ENCODE measurements around the gene FOXE3. TPM values are rescaled to one million over a fixed set of nuclear protein-coding genes. Genes with fewer than 3 reads are reported as not detected.
A peak's percentile ranks its signal among the peaks of the same experiment; 100 is the strongest.

The FOXE3 gene
- total RNA-seq, 2 experiments from 2014 or later = not detected

DNA sequence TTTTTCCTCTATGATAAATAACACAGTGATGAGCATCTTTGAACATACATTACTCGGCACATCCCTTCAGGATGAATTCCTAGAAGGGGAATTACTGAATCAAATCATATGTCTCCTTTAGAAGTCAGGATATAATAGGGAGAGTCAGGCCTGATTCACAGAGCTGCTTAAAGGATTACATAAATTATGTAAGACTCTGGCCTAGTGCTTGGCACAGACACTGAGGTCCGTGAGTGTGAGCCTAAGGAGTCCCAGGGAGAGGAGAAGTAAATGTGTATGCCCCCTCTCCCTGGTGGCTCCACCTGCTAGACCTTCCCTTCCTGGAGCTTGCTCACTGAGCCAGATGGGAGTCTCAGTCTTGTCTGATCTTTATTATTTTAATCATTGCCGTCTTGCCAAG is 8.6 kb upstream of the FOXE3 start:
- no peak overlapping the region for H3K27ac Mint-ChIP-seq
- no peak for DNase-seq
- no peaks in the 10 kb centered on the region for H3K9me3 Mint-ChIP-seq
- H3K27me3 Mint-ChIP-seq (ENCODE audit: low read depth) = peaks cover 5% of the 10 kb centered on the region
- no peaks in the 10 kb centered on the region for H3K4me1 Mint-ChIP-seq (ENCODE audit: low read depth)
- no peaks in the 10 kb centered on the region for H3K36me3 Mint-ChIP-seq (ENCODE audit: low read depth)
- no peak overlapping the region for H3K4me3 Mint-ChIP-seq
- intact Hi-C loops (cut with micrococcal nuclease) = no loop called here
- CTCF ChIA-PET = no interaction called here

DNA sequence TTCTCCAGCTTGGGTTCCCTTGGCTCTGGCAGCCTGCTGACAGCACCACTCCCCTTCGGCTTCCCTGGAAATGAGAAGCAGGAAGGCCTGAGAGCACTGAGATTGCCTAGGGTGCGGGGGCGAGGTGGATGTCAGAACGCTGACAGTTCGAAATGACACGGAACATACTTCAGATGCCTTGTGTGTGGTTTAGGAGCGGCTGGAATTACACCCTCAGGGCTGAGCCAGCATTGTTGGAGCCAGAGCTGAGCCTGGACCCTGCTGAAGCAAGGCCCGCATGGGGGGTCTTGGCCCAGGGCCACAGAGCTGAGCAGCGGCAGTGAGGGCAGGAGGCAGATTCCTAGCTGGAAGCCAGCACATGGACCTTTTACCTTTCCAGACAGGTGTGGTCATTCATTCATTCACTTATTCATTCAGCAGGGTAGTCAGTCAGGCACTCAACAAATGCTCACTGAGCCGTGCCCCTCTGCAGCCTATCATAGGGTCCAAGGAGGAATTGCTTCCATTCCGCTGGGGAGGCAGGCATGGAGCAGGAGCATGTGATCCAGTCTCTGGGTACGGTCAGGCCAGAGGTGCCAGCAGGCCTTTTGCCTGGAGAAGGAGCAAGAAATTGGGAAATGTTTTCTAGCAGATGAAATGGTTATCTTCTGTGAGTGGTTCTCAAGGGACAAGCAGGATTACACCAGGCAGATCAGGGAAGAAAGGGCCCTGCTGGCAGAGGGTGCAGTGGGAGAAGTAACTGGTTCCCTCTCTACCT is 6.6 kb upstream of the FOXE3 start:
- Mint-ChIP-seq H3K36me3 (ENCODE audit: low read depth) (no peaks in the 10 kb centered on the region), H3K27me3 (ENCODE audit: low read depth) (peaks cover 9% of the 10 kb centered on the region), H3K4me1 (ENCODE audit: low read depth) (no peaks in the 10 kb centered on the region), H3K9me3 (no peaks in the 10 kb centered on the region), H3K4me3 (no peak overlapping the region), H3K27ac (no peak overlapping the region)
- CTCF ChIA-PET = interaction anchor here (1.0 kb wide), 1 partner anchor 317 kb away, joined by 3 read pairs; no protein-coding TSS in a partner anchor
- no peak for DNase-seq
- intact Hi-C loops (cut with micrococcal nuclease) = no loop called here

DNA sequence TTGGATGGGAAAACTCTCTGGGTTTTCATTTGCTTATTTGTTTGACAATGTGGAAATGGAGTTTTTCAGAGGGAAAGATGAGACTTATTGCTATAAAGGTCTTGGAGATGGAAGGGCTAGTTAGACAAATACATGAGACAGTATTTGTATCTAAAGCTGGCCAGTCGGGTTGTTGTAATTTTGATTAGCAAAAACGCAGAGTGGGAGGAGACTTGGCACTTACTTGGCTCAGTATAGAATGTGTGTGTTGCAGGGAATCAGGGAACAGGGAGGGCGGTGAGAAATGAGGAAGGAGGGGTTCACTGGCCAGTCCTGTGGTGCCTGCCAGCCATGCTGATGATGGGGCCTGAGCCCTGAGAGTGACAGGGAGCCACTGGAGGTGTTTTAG is 6.0 kb upstream of the FOXE3 start:
- no peaks in the 10 kb centered on the region for H3K4me1 Mint-ChIP-seq (ENCODE audit: low read depth)
- H3K36me3 Mint-ChIP-seq (ENCODE audit: low read depth) = no peaks in the 10 kb centered on the region
- H3K9me3 Mint-ChIP-seq = no peaks in the 10 kb centered on the region
- H3K4me3 Mint-ChIP-seq = no peak overlapping the region
- no peak for DNase-seq
- intact Hi-C loops (cut with micrococcal nuclease) = no loop called here
- CTCF ChIA-PET = interaction anchor here (1.0 kb wide), 1 partner anchor 316 kb away, joined by 3 read pairs; no protein-coding TSS in a partner anchor
- H3K27me3 Mint-ChIP-seq (ENCODE audit: low read depth) = peaks cover 11% of the 10 kb centered on the region
- H3K27ac Mint-ChIP-seq = no peak overlapping the region

DNA sequence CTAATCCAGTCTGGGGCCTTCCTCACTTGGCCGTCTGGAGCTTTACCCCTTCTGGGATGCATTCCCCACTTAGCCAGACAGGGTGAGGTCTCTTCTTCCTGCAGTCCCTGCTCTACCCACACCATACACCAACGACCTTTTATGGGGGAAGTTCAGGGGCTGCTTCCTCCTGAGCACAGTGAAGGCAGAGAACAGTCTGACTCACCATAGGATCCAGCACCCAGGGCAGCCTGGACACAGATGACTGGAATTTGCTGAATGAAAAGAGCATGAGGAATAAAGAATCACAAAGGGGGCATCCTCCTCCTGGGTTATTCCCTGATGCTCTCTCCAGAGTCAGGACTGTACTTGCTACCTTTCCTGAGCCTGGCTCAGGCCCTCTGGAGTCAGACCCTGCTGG is 4.6 kb upstream of the FOXE3 start:
- H3K27ac Mint-ChIP-seq = no peak overlapping the region
- CTCF ChIA-PET = interaction anchor here (1.4 kb wide), 1 partner anchor 24 kb away, joined by 3 read pairs; no protein-coding TSS in a partner anchor

DNA sequence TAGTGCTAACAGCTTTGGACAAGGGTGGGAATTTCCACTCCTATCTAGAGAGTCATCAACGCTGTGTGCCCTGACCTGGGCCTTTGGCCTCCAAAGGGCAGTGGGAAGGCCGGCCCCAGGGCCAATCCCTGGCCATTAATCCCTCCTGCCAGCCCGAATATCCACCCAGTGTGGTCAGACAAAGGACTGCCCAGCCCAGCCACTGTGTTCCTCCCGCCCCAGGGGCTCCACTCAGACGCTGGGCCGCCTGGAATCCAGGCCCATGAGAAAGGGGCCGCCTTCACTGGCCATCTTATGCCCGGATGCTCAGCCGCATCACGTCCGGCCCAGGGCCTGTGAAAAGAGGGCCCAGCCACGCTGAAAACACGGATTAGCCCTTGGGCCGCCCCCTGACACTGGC is 3.6 kb upstream of the FOXE3 start:
- H3K27ac Mint-ChIP-seq = no peak overlapping the region
- intact Hi-C loops (cut with micrococcal nuclease) = no loop called here
- no peaks in the 10 kb centered on the region for H3K36me3 Mint-ChIP-seq (ENCODE audit: low read depth)
- DNase-seq = no peak
- no peak overlapping the region for H3K4me3 Mint-ChIP-seq
- H3K4me1 Mint-ChIP-seq (ENCODE audit: low read depth) = peaks cover 5% of the 10 kb centered on the region
- H3K9me3 Mint-ChIP-seq = no peaks in the 10 kb centered on the region
- H3K27me3 Mint-ChIP-seq (ENCODE audit: low read depth) = peaks cover 25% of the 10 kb centered on the region
- CTCF ChIA-PET = interaction anchor here (1.2 to 1.4 kb wide), 2 partner anchors 23 to 24 kb away, joined by 3 read pairs; no protein-coding TSS in a partner anchor

More for the DNA sequence above, 4.6 kb upstream of the FOXE3 start:
- Mint-ChIP-seq H3K4me1 (ENCODE audit: low read depth) (peaks cover under 1% of the 10 kb centered on the region), H3K4me3 (no peak overlapping the region), H3K9me3 (no peaks in the 10 kb centered on the region), H3K27me3 (ENCODE audit: low read depth) (peaks cover 19% of the 10 kb centered on the region), H3K36me3 (ENCODE audit: low read depth) (no peaks in the 10 kb centered on the region)
- DNase-seq = no peak
- intact Hi-C loops (cut with micrococcal nuclease) = no loop called here

DNA sequence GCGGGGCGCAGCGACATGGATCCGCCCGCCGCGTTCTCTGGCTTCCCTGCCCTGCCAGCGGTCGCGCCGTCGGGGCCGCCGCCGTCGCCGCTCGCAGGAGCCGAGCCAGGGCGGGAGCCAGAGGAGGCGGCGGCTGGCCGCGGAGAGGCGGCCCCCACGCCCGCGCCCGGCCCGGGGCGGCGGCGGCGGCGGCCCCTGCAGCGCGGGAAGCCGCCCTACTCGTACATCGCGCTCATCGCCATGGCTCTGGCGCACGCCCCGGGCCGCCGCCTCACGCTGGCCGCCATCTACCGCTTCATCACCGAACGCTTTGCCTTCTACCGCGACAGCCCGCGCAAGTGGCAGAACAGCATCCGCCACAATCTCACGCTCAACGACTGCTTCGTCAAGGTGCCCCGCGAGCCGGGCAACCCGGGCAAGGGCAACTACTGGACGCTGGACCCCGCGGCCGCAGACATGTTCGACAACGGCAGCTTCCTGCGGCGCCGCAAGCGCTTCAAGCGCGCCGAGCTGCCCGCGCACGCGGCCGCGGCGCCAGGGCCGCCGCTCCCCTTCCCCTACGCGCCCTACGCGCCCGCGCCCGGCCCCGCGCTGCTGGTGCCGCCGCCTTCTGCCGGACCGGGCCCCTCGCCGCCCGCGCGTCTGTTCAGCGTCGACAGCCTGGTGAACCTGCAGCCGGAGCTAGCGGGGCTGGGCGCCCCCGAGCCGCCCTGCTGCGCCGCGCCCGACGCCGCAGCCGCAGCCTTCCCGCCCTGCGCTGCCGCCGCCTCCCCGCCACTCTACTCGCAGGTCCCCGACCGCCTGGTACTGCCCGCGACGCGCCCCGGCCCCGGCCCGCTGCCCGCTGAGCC is 459 bp downstream of the FOXE3 start:
- Mint-ChIP-seq H3K9me3 (no peaks in the 10 kb centered on the region), H3K36me3 (ENCODE audit: low read depth) (no peaks in the 10 kb centered on the region), H3K4me1 (ENCODE audit: low read depth) (peaks cover 6% of the 10 kb centered on the region), H3K27me3 (ENCODE audit: low read depth) (peaks cover 40% of the 10 kb centered on the region), H3K27ac (no peak overlapping the region), H3K4me3 (peak overlapping the region; percentile 50)
- DNase-seq = no peak
- intact Hi-C loops (cut with micrococcal nuclease) = no loop called here
- CTCF ChIA-PET = interaction anchor here (1.0 kb wide), 1 partner anchor 21 kb away, joined by 3 read pairs; the partner anchor contains the start of gene FOXD2

DNA sequence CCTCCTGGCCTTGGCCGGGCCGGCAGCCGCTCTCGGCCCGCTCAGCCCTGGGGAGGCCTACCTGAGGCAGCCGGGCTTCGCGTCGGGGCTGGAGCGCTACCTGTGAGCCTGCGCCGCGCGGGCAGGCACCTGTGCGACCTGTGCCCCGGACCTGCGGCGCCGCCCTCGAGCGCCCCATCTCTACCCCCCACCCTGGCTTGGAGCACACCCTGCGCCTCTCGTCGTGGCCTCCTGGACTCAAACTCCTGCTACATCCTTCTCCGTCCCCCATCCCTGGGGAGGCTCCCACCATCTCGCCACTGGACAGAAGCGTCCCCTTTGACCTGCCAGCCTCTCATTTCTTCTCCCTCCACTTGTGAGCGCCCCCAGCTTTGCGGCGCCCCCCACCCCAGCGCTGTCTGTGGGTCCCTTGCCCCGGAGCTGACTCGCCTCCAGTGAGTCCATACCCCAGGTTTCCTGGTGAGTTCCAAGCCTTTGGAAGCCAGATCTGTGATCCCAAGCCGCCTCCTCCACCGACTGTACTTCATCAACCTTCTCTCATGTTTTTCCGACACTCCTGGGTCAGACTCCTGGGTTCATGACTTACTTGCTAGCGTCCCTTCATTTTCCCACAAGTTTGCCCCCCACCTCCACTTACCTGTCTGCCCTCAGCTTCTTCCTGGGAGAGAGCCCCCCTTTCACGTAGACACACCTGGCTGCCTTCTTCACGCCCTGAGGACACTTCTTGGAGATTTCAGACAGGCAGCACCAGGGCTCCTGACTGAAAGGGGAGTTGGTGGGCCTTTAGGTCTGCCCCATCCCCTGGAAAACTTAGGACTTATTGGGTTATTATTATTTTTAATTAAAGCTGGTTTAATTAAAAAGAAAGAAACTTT is 1.3 kb downstream of the FOXE3 start:
- H3K9me3 Mint-ChIP-seq = no peaks in the 10 kb centered on the region
- peak overlapping the region; percentile 13 for H3K4me3 Mint-ChIP-seq
- DNase-seq = no peak
- H3K27ac Mint-ChIP-seq = no peak overlapping the region
- intact Hi-C loops (cut with micrococcal nuclease) = no loop called here
- CTCF ChIA-PET = interaction anchor here (0.6 to 1.6 kb wide), 5 partner anchors 19 to 47 kb away, joined by 3 to 5 read pairs (median 3); partner anchors contain the start of gene FOXD2
- H3K4me1 Mint-ChIP-seq (ENCODE audit: low read depth) = peaks cover 6% of the 10 kb centered on the region
- H3K27me3 Mint-ChIP-seq (ENCODE audit: low read depth) = peaks cover 42% of the 10 kb centered on the region
- no peaks in the 10 kb centered on the region for H3K36me3 Mint-ChIP-seq (ENCODE audit: low read depth)

DNA sequence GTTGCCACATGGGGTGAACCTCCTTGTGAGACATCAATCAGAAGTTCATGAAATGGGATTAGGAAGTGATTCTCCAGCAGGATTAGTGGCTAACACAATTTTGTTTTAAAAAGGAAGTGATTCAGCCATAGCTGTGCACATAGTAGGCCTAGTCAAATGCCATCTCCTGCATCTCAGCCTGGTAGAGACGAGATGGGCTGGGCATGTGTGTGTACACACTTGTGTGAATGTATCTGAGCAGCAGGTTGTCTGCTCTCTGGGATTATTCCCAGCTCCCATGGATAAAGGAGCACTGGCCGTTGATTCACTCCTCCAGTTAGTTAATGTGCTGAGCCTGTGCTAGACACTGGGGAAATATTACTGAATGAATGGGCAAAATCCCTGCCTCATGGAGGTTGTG is 2.0 kb downstream of the FOXE3 start:
- no peaks in the 10 kb centered on the region for H3K9me3 Mint-ChIP-seq
- H3K4me1 Mint-ChIP-seq (ENCODE audit: low read depth) = peaks cover 6% of the 10 kb centered on the region
- H3K27ac Mint-ChIP-seq = no peak overlapping the region
- CTCF ChIA-PET = interaction anchor here (0.6 to 1.6 kb wide), 3 partner anchors 18 to 46 kb away, joined by 3 to 5 read pairs (median 4); no protein-coding TSS in a partner anchor
- no peak overlapping the region for H3K4me3 Mint-ChIP-seq
- DNase-seq = no peak
- peaks cover 43% of the 10 kb centered on the region for H3K27me3 Mint-ChIP-seq (ENCODE audit: low read depth)
- intact Hi-C loops (cut with micrococcal nuclease) = no loop called here
- no peaks in the 10 kb centered on the region for H3K36me3 Mint-ChIP-seq (ENCODE audit: low read depth)

DNA sequence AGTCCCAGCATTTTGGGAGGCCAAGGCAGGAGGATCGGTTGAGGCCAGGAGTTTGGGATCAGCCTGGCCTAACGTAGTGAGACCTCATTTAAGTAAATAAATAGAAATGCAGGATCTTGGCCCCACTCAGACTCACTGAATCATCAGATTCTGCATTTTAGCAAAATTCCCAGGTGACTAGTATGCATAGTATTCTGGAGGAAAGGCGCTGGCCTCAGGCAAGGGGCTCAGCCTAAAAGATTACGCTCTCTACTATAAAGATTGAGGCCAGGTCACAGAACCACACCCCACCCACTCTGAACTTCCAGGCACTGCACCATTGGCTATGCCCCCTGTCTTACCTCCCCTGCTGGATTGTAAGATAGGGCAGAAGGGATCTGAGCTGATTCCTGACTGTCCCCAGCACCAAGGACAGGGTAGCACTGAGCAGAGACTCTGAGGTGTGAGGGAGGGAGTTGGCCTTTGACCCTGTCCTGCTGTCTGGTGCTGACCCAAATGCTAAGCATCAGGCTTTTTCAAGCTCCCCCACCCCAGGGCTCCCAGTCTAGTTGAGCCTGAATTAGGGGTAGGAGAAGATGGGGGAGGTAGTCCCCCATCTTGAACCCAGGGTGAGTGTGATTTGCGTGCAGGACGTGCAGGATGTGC is 2.7 kb downstream of the FOXE3 start:
- H3K36me3 Mint-ChIP-seq (ENCODE audit: low read depth) = no peaks in the 10 kb centered on the region
- H3K27me3 Mint-ChIP-seq (ENCODE audit: low read depth) = peaks cover 45% of the 10 kb centered on the region
- no peaks in the 10 kb centered on the region for H3K9me3 Mint-ChIP-seq
- H3K4me1 Mint-ChIP-seq (ENCODE audit: low read depth) = peaks cover 6% of the 10 kb centered on the region
- H3K27ac Mint-ChIP-seq = no peak overlapping the region
- CTCF ChIA-PET = interaction anchor here (1.2 to 1.6 kb wide), 2 partner anchors 12 to 17 kb away, joined by 3 to 4 read pairs; no protein-coding TSS in a partner anchor
- DNase-seq = no peak
- intact Hi-C loops (cut with micrococcal nuclease) = no loop called here
- no peak overlapping the region for H3K4me3 Mint-ChIP-seq

DNA sequence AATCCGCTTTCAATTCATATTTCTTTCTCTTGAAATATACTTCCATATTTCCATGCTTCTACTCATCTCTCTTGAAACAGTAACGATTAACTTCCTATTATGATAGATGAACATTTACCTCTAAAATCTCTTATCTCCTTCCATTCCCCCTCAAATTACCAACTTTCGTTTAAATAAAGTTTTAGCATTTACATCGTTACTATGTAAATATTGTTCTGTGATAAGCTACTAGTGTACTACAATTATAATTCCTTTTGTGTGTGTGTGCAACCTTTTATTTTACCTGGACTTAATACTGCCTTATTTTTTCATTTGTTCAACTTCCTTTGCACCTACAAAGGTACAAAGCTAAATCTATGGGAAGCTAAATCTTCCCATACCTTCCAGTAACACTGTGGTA is 4.5 kb downstream of the FOXE3 start:
- Mint-ChIP-seq H3K4me1 (ENCODE audit: low read depth) (peaks cover 8% of the 10 kb centered on the region), H3K9me3 (no peaks in the 10 kb centered on the region)
- intact Hi-C loops (cut with micrococcal nuclease) = no loop called here

DNA sequence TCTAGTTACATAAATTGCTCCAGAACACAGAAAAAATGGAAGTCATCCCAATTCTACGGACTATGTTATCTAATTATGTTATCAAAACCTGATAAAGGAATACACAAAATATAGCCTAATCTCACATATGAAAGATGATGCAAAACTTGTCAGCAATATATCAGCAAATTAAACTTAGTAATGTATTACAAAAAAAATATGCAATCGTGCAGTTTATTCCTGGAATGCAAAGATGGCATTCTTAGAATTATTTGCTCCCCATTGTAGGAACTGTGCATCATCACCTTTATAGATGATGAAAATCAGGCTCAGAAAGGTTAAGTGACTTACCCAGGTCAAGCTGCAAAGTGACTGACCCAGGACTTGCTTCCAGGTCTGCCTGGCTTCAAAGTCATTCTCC is 7.8 kb downstream of the FOXE3 start:
- intact Hi-C loops (cut with micrococcal nuclease) = loop anchor here (1.0 to 2.0 kb wide), 3 partner anchors 35 to 245 kb away; no protein-coding TSS in a partner anchor
- H3K27me3 Mint-ChIP-seq (ENCODE audit: low read depth) = peaks cover 37% of the 10 kb centered on the region
- H3K9me3 Mint-ChIP-seq = no peaks in the 10 kb centered on the region
- CTCF ChIA-PET = interaction anchor here (0.9 to 3.1 kb wide), 7 partner anchors 8 to 302 kb away, joined by 3 to 9 read pairs (median 3); partner anchors contain the start of gene FOXD2
- no peak overlapping the region for H3K4me3 Mint-ChIP-seq
- no peak for DNase-seq
- peaks cover 2% of the 10 kb centered on the region for H3K4me1 Mint-ChIP-seq (ENCODE audit: low read depth)
- H3K27ac Mint-ChIP-seq = no peak overlapping the region
- H3K36me3 Mint-ChIP-seq (ENCODE audit: low read depth) = no peaks in the 10 kb centered on the region

More for the DNA sequence above, 4.5 kb downstream of the FOXE3 start:
- Mint-ChIP-seq H3K27ac (no peak overlapping the region), H3K27me3 (ENCODE audit: low read depth) (peaks cover 50% of the 10 kb centered on the region), H3K36me3 (ENCODE audit: low read depth) (no peaks in the 10 kb centered on the region), H3K4me3 (no peak overlapping the region)
- CTCF ChIA-PET = interaction anchor here (0.9 to 1.6 kb wide), 4 partner anchors 10 to 290 kb away, joined by 3 to 6 read pairs (median 4); no protein-coding TSS in a partner anchor
- DNase-seq = no peak
